Neural crest cell (in vitro differentiated cells): Measurements from ENCODE around the gene PEAK3. TPM values are rescaled to one million over a fixed set of nuclear protein-coding genes. Genes with fewer than 3 reads are reported as not detected.

Source experiments
- DNase-seq: peaks from one replicate; pipeline ENCODE4 v3.0.0; 2021; ENCODE audit warnings: low read depth, mixed read lengths, low spot score
- H3K27ac Mint-ChIP-seq: one replicate; pipeline ENCODE4 v1.8.0; 2021; ENCODE audit warnings: mild to moderate bottlenecking, mixed read lengths; ENCODE audit not compliant: unreplicated experiment
- H3K27me3 Mint-ChIP-seq: 2 replicates; pipeline ENCODE4 v1.8.0; 2021; ENCODE audit warnings: low read depth, mild to moderate bottlenecking, mixed read lengths
- H3K36me3 Mint-ChIP-seq: 2 replicates; pipeline ENCODE4 v1.8.0; 2021; ENCODE audit warnings: low read depth, mild to moderate bottlenecking, mixed read lengths
- H3K4me1 Mint-ChIP-seq: 2 replicates; pipeline ENCODE4 v1.8.0; 2021; ENCODE audit warnings: mixed read lengths
- H3K4me3 Mint-ChIP-seq: one replicate; pipeline ENCODE4 v1.8.0; 2021; ENCODE audit warnings: mild to moderate bottlenecking, mixed read lengths
- H3K9me3 Mint-ChIP-seq: 2 replicates; pipeline ENCODE4 v1.8.0; 2021; ENCODE audit warnings: mixed read lengths
- CTCF ChIP-seq: fragments of 200-600 bp; sonication (generic); conservative IDR thresholded peaks from 2 replicates; pipeline ENCODE4 v1.5.0; 2021; ENCODE audit warnings: antibody characterized with exemption, mild to moderate bottlenecking
- total RNA-seq: library from RNA; stranded (reverse); gene quantifications from 2 replicates; pipeline ENCODE4 v1.2.1, GENCODE V29; 2021

The PEAK3 gene
- total RNA-seq, 1 donor from 2014 or later = not detected

- peaks cover 22% of the 10 kb centered on the region for H3K4me1 Mint-ChIP-seq
- no peak for DNase-seq
- peaks cover 17% of the 10 kb centered on the region for H3K27me3 Mint-ChIP-seq
- peak overlapping the region; percentile 27 for H3K27ac Mint-ChIP-seq
- peak overlapping the region; percentile 83 for H3K4me3 Mint-ChIP-seq
- peaks cover 13% of the 10 kb centered on the region for H3K36me3 Mint-ChIP-seq
- TF ChIP-seq CTCF = no peak
- no peaks in the 10 kb centered on the region for H3K9me3 Mint-ChIP-seq
Observed at GRCh38 chr19:2232286-2233151, 49.5 kb downstream of the PEAK3 start.

GRCh38 chr19:2231621-2232221 lies 50.3 kb downstream of the PEAK3 start:
- DNase-seq = peak; percentile 27
- H3K36me3 Mint-ChIP-seq = peaks cover 12% of the 10 kb centered on the region
- H3K9me3 Mint-ChIP-seq = no peaks in the 10 kb centered on the region
- peak overlapping the region; percentile 83 for H3K4me3 Mint-ChIP-seq
- TF ChIP-seq CTCF = peak; percentile 37
- no peak overlapping the region for H3K27ac Mint-ChIP-seq
- H3K27me3 Mint-ChIP-seq = peaks cover 17% of the 10 kb centered on the region
- peaks cover 17% of the 10 kb centered on the region for H3K4me1 Mint-ChIP-seq

DNA sequence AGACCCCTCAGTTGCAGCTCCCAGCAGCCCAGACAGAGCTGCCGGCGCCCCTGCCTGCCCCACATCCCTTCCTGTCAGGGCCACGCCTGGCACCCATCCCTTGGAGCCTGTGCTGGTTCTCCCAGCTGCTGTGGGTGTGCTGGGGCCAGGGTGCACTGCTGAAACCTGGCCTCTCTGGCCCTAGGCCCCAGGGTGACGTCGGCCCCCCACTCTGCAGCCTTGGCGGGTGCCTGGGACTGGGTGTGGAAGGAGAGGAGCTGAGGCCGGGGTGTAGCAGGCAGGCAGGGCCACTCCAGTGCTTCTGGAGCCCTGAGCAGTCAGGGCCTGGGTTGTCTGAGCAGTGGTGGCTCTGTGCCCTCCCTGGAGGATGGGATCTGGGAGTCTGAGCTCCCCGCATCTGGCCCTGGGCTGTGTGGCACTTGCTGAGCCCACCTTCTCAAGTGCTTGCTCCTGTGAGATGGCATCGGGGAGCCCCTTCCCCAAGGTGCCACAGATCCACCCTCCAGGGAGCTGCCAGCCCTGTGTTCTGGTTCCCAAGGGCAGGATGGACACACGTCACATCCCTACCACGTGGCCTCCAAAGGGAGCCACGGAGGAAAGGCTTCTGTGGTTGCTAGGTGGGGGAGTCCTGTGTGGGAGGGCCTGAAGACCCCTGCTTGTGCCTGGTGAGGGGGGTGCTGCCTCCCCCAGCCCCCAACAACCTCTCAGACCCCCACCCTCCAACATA lies 51.0 kb downstream of the PEAK3 start:
- peaks cover 9% of the 10 kb centered on the region for H3K36me3 Mint-ChIP-seq
- TF ChIP-seq CTCF = no peak
- H3K4me3 Mint-ChIP-seq = peak overlapping the region; percentile 84
- peaks cover 11% of the 10 kb centered on the region for H3K4me1 Mint-ChIP-seq
- H3K27me3 Mint-ChIP-seq = peaks cover 14% of the 10 kb centered on the region
- no peaks in the 10 kb centered on the region for H3K9me3 Mint-ChIP-seq
- H3K27ac Mint-ChIP-seq = no peak overlapping the region
- DNase-seq = no peak

- no peak for TF ChIP-seq CTCF
- no peak overlapping the region for H3K27ac Mint-ChIP-seq
- no peak for DNase-seq
Observed at GRCh38 chr19:2230033-2230531, 51.9 kb downstream of the PEAK3 start.

More at GRCh38 chr19:2230033-2230531, 51.9 kb downstream of the PEAK3 start:
- peak overlapping the region; percentile 84 for H3K4me3 Mint-ChIP-seq
- H3K36me3 Mint-ChIP-seq = peaks cover 7% of the 10 kb centered on the region
- H3K9me3 Mint-ChIP-seq = no peaks in the 10 kb centered on the region
- H3K27me3 Mint-ChIP-seq = peaks cover 11% of the 10 kb centered on the region
- H3K4me1 Mint-ChIP-seq = peaks cover 8% of the 10 kb centered on the region
